K562 (cell line): Measurements from ENCODE around the gene TTC9C. TPM values are rescaled to one million over a fixed set of nuclear protein-coding genes. Genes with fewer than 3 reads are reported as not detected.
A peak's percentile ranks its signal among the peaks of the same experiment; 100 is the strongest.

Experiments used
- ATAC-seq: fragments of 200-7000 bp; cut with Tn5 transposase; 3 replicates; pipeline ENCODE4 v1.9.1; 2020; ENCODE audit warnings: moderate library complexity
- BruUV-seq: library from RNA; stranded (reverse); fragments of 400-500 nt; replicated peaks from 2 replicates; lab custom pipeline; 2021; lab: Mats Ljungman, UMichigan
- CTCF ChIA-PET: fragments of 300-600 bp; formaldehyde crosslinking; extraction: SDS; loops from one replicate; lab custom pipeline; 2021; ENCODE audit warnings: low intra/inter-chr PET ratio; lab: Yijun Ruan, JAX
- POLR2A ChIA-PET: fragments of 300-600, 350-650 bp; sonication (Branson Sonifier 250); formaldehyde crosslinking; extraction: SDS; loops from one replicate; lab custom pipeline; 2021; ENCODE audit warnings: antibody characterized with exemption, inconsistent platforms; lab: Yijun Ruan, JAX
- DNase-seq, 4 experiments: peaks; one replicate each; pipeline versions ENCODE4 v3.0.0 to v3.0.0-alpha.2; 2011 to 2018; ENCODE audit warnings: low spot score in 3 of 4, mixed read lengths in 3 of 4; ENCODE audit errors: extremely low read depth in 1 of 4
- FAIRE-seq: peaks from 2 replicates; lab custom pipeline; 2011; peaks lifted over from hg19 to GRCh38; lab: Jason Lieb, UNC
- H2AFZ ChIP-seq: 2 replicates; pipeline ENCODE4 v1.6.0; 2011; ENCODE audit warnings: low read depth, low read length, control low read depth, inconsistent platforms
- H3K27ac ChIP-seq: fragments of 200-600 bp; 3 replicates; pipeline ENCODE4 v1.8.0; 2011; ENCODE audit warnings: low read depth, mild to moderate bottlenecking, control low read depth, inconsistent platforms, low read length, moderate library complexity, mixed read lengths; ENCODE audit errors: extremely low read depth
- H3K27me3 ChIP-seq, 2 experiments: fragments of 300-600 bp in 1 of 2; 2 replicates in 1 of 2; 3 replicates in 1 of 2; pipeline versions ENCODE4 v1.6.0 to v1.8.0; 2011; ENCODE audit warnings: inconsistent platforms in 2 of 2, low read length in 2 of 2, mild to moderate bottlenecking in 1 of 2, mixed read lengths in 1 of 2, moderate library complexity in 1 of 2; ENCODE audit not compliant: control insufficient read depth in 2 of 2, insufficient read depth in 2 of 2
- H3K36me3 ChIP-seq: fragments of 300-600 bp; 3 replicates; pipeline ENCODE4 v1.8.0; 2011; ENCODE audit warnings: mild to moderate bottlenecking, low read length, inconsistent platforms; ENCODE audit not compliant: control insufficient read depth, insufficient read depth
- H3K4me1 ChIP-seq, 2 experiments: fragments of 200-600 bp in 1 of 2; replicated peaks in 1 of 2; 2 replicates in 1 of 2; 3 replicates in 1 of 2; pipeline versions ENCODE4 v1.5.1 to v1.8.0; 2011; ENCODE audit warnings: inconsistent platforms in 2 of 2, low read length in 2 of 2, mild to moderate bottlenecking in 1 of 2, mixed read lengths in 1 of 2, moderate library complexity in 1 of 2; ENCODE audit not compliant: control insufficient read depth in 2 of 2, insufficient read depth in 2 of 2
- H3K4me2 ChIP-seq: 2 replicates; pipeline ENCODE4 v1.6.1; 2011; ENCODE audit warnings: low read length, control low read depth, inconsistent platforms, mixed read lengths; ENCODE audit not compliant: insufficient read depth
- H3K4me3 ChIP-seq: fragments of 200-600 bp; sonication (generic), shearing (Covaris generic); 2 replicates; pipeline ENCODE4 v1.5.1; 2016; ENCODE audit warnings: control low read depth, inconsistent platforms
- H3K79me2 ChIP-seq: fragments of 200-600 bp; 3 replicates; pipeline ENCODE4 v1.8.0; 2011; ENCODE audit warnings: low read length, inconsistent platforms; ENCODE audit not compliant: control insufficient read depth, insufficient read depth
- H3K9ac ChIP-seq, 2 experiments: 2 replicates each; pipeline versions ENCODE4 v1.6.0 to v1.6.1; 2011; ENCODE audit warnings: low read depth in 2 of 2, low read length in 2 of 2, control low read depth in 1 of 2, inconsistent platforms in 1 of 2, mild to moderate bottlenecking in 1 of 2, mixed read lengths in 1 of 2; ENCODE audit not compliant: insufficient read depth in 1 of 2
- H3K9me1 ChIP-seq: one replicate; pipeline ENCODE4 v1.6.0; 2011; ENCODE audit warnings: inconsistent platforms, mild to moderate bottlenecking, low read length, moderate library complexity; ENCODE audit not compliant: control insufficient read depth, insufficient read depth
- H3K9me3 ChIP-seq: replicated peaks from 2 replicates; pipeline ENCODE4 v1.5.1; 2011; ENCODE audit warnings: low read depth, low read length, inconsistent platforms; ENCODE audit not compliant: control insufficient read depth, insufficient read depth
- H4K20me1 ChIP-seq: replicated peaks from 2 replicates; pipeline ENCODE4 v1.6.1; 2011; ENCODE audit warnings: low read length, inconsistent platforms, mixed read lengths; ENCODE audit not compliant: control insufficient read depth, insufficient read depth
- CEBPB ChIP-seq: fragments of 450-650 bp; IDR thresholded peaks from 2 replicates; pipeline ENCODE4 v1.6.1; 2016; ENCODE audit warnings: missing genetic modification characterization, missing compliant biosample characterization
- NR2C1 ChIP-seq, 2 experiments: fragments of 450-650 bp; IDR thresholded peaks; 2 replicates each; pipeline ENCODE4 v1.6.1; 2017; ENCODE audit warnings: mild to moderate bottlenecking in 2 of 2, antibody characterized with exemption in 1 of 2, inconsistent platforms in 1 of 2, missing compliant biosample characterization in 1 of 2, missing genetic modification characterization in 1 of 2
- ZNF143 ChIP-seq: sonication (generic); formaldehyde crosslinking; IDR thresholded peaks from 2 replicates; pipeline ENCODE4 v1.9.0; 2022; ENCODE audit warnings: mild to moderate bottlenecking, missing genetic modification reagents
- WGBS: fragments of 100-300 bp; shearing (Covaris generic); methylation state at CpG from one replicate; pipeline ENCODE4 v1.1.6; 2016; ENCODE audit warnings: low coverage, mixed read lengths; ENCODE audit not compliant: insufficient coverage; ENCODE audit errors: missing lambda C conversion rate; 5-methylcytosine and 5-hydroxymethylcytosine counted together
- in situ Hi-C: fragments of 300-500 bp; cut with MboI; formaldehyde crosslinking; loops from 4 replicates; pipeline ENCODE4 v1.15.0; 2018; ENCODE audit warnings: inconsistent platforms, mixed read lengths
- intact Hi-C: fragments of 100-400 bp; cut with micrococcal nuclease; formaldehyde crosslinking; loops from 2 replicates; pipeline ENCODE4 v1.14.2; 2022
- polyA plus RNA-seq, 8 experiments: library from polyadenylated mRNA; depleted of rRNA in 4 of 8; stranded (reverse) in 5 of 8; unstranded in 3 of 8; fragments of >200 nt; fragmentation: Nextera tagmentation in 2 of 8; fragmentation: Illumina TruSeq in 1 of 8; extraction: Ambion mirVana in 2 of 8; extraction: Trizol in 1 of 8; gene quantifications; 2 replicates each; pipeline versions ENCODE4 v1.2.1 to v1.2.3, GENCODE V29; 2011 to 2014; ENCODE audit warnings: inconsistent platforms in 1 of 8, missing spikeins in 1 of 8
- total RNA-seq, 7 experiments: library from RNA; depleted of rRNA in 6 of 7; stranded (reverse); fragments of >200 nt in 6 of 7; fragmentation: Illumina TruSeq in 2 of 7; extraction: Trizol in 2 of 7; gene quantifications; 2 replicates each; pipeline versions ENCODE4 v1.2.1 to v1.2.3, GENCODE V29; 2011 to 2021; ENCODE audit warnings: low replicate concordance in 1 of 7

TTC9C gene
- total and polyA plus RNA-seq, 9 of the 15 experiments (the other 6 are each of a cell fraction or from before 2014, with no cell fraction given), result 32.8 to 59.0 (median 37.1) TPM

GRCh38 chr11:62757846-62758788 is 29.8 kb downstream of the TTC9C start:
- Histone ChIP-seq H3K4me2 (no peak overlapping the region), H3K4me1 (peaks cover 19 to 27% of the 10 kb centered on the region in 2 experiments; a peak in 4 of 5 replicates), H3K79me2 (peaks cover 22% of the 10 kb centered on the region), H3K4me3 (no peak overlapping the region), H4K20me1 (no peaks in the 10 kb centered on the region), H3K27ac (no peak overlapping the region), H3K9ac (no peak overlapping the region), H3K9me3 (no peaks in the 10 kb centered on the region), H3K9me1 (no peaks in the 10 kb centered on the region), H2AFZ (peak overlapping the region; percentile 36; the same call in 1 of the 2 replicates), H3K36me3 (peaks cover 6% of the 10 kb centered on the region), H3K27me3 (no peaks in the 10 kb centered on the region)
- ChIA-PET POLR2A (interaction anchor here (0.5 to 1.8 kb wide), 7 partner anchors 10 to 110 kb away, joined by 3 to 7 read pairs (median 3); partner anchors contain the start of gene HNRNPUL2), CTCF (no interaction called here)
- ATAC-seq (no peak), FAIRE-seq (no peak), DNase-seq (no peak)
- TF ChIP-seq CEBPB (tag) (peak; percentile 57; the same call in 1 of the 2 replicates), ZNF143 (no peak), NR2C1 (IDR thresholded peaks at IDR 0.05) (no peak), NR2C1 (tag; IDR thresholded peaks at IDR 0.05) (no peak)
- 64% methylated on average over 9 of the region's 9 CpGs for WGBS
- intact Hi-C loops (no loop called here), in situ Hi-C loops (no loop called here)
- BruUV-seq, result no TSS peak
